ENCODE results near the gene NLRC5. TPM values are rescaled to one million over a fixed set of nuclear protein-coding genes. Genes with fewer than 3 reads are reported as not detected.
A peak's percentile ranks its signal among the peaks of the same experiment; 100 is the strongest.

NLRC5 gene
- total RNA-seq, 1 donor from 2014 or later, result 29.9 TPM

DNA sequence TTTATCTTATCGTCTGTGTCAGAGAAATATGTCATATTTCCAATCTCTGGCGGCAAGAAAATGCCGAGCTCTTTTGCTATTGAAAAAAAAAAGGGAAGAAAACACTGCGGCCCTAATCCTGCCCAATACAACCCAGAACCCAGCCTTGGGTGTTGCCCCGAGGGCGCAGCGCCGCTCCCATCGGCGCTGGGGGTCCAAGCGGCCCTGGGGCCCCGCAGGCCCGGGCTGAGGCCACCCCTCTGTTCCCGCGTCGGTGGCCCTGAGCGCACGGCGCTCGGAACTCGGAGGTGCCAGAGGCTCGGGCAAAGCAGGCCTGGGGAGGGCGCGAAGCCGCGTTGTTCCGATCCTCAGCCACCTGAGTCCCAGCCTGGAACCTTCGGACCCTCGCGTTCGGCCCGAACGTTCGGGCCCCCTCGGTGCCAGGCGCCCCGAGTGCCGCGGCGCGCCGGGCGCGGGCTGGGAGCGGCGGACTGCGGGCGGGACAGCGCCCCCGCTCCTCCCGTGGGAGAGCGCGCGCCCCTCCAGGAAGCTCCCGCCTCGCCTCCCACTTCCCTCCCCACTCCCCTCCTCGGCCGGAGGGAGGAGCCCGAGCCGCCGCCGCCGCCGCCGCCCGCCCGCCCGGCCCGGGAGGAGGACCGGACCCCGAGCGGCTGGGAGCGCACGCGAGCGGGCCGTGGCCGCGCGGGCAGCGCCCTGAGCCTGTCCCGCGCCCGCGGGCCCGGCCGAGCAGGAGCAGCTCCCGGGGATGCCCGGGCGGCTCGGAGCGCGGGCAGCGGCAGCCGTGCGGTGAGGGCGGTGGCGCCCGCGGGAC is 102.8 kb downstream of the NLRC5 start, which contains the start of gene CPNE2:
TSS of gene CPNE2 (plus strand) at position 609 of the 811 bp plus-strand sequence. CDS start 18,160 bp downstream, outside the sequence.
- Histone ChIP-seq H3K27ac (ENCODE audit: low read depth, low read length) (peak within 1 kb of the TSS; percentile 49), H3K4me3 (ENCODE audit: insufficient read depth, low read depth, low read length) (peak within 1 kb of the TSS; percentile 64), H3K4me2 (ENCODE audit: low read length) (peak within 1 kb of the TSS; percentile 86), H4K20me1 (ENCODE audit: insufficient read depth, low read length) (peaks cover 26% of the 10 kb centered on the region), H3K36me3 (ENCODE audit: insufficient read depth, low read length) (no peaks in the 10 kb centered on the region), H3K27me3 (ENCODE audit: insufficient read depth, low read length) (no peaks in the 10 kb centered on the region), H3K9me3 (ENCODE audit: insufficient read depth, low read depth, low read length) (no peaks in the 10 kb centered on the region), H3K79me2 (ENCODE audit: insufficient read depth, low read length) (peaks cover 12% of the 10 kb centered on the region), H3K9ac (ENCODE audit: low read length) (peak within 1 kb of the TSS; percentile 79), H3K4me1 (ENCODE audit: insufficient read depth, low read length) (peaks cover 17% of the 10 kb centered on the region), H2AFZ (ENCODE audit: low read depth, low read length) (peak within 1 kb of the TSS; percentile 96)
- TF ChIP-seq, protein P1, sequence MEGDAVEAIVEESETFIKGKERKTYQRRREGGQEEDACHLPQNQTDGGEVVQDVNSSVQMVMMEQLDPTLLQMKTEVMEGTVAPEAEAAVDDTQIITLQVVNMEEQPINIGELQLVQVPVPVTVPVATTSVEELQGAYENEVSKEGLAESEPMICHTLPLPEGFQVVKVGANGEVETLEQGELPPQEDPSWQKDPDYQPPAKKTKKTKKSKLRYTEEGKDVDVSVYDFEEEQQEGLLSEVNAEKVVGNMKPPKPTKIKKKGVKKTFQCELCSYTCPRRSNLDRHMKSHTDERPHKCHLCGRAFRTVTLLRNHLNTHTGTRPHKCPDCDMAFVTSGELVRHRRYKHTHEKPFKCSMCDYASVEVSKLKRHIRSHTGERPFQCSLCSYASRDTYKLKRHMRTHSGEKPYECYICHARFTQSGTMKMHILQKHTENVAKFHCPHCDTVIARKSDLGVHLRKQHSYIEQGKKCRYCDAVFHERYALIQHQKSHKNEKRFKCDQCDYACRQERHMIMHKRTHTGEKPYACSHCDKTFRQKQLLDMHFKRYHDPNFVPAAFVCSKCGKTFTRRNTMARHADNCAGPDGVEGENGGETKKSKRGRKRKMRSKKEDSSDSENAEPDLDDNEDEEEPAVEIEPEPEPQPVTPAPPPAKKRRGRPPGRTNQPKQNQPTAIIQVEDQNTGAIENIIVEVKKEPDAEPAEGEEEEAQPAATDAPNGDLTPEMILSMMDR (IDR thresholded peaks at IDR 0.05; ENCODE audit: insufficient read depth, low read depth, low read length), result no peak
- no peak for TF ChIP-seq EZH2 (IDR thresholded peaks at IDR 0.05; ENCODE audit: insufficient read depth, low read length)
- H3K27me3 Mint-ChIP-seq (ENCODE audit: low read depth, unreplicated experiment), result peaks cover 16% of the 10 kb centered on the region
- peak within 1 kb of the TSS; percentile 85 for H3K4me3 Mint-ChIP-seq (ENCODE audit: unreplicated experiment)
- peak within 1 kb of the TSS; percentile 72 for H3K27ac Mint-ChIP-seq (ENCODE audit: unreplicated experiment)
- H3K36me3 Mint-ChIP-seq (ENCODE audit: low read depth, unreplicated experiment), result peaks cover 2% of the 10 kb centered on the region
- peaks cover 4% of the 10 kb centered on the region for H3K4me1 Mint-ChIP-seq (ENCODE audit: low read depth, unreplicated experiment)
- FAIRE-seq (no peak), DNase-seq (ENCODE audit: low read depth) (peak; percentile 20)
- peaks cover under 1% of the 10 kb centered on the region for H3K9me3 Mint-ChIP-seq (ENCODE audit: unreplicated experiment)

DNA sequence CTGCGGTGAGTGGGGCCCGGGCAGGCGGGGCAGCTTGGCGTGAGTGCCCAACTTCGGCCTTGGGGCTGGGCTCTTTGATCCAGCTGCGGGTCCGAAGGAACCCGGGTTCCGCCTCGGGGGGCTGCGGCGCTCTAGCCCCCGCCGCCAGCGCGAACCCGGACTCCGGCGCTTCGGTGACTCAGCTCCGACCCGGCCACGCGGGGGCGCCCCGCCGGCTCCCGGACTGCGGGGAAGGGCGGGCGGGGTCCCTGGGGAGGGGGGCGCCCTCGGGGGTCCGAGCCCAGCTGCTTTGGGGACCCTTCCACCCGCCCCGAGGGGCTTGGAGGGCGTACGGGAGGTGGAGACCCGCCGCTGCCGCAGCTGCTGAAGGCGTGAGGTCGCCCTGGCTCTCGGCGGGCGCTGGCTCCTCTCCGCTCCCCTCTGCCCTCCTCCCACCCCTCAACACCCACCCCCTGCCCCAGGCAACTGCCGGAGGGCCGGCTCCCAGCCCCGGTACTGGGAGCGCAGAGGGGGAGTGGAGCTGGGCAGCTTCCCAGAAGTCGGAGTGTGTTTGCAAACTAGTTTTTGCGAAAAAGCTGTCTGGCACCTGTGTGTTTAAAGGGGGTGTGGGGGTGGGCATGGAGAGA is 103.5 kb downstream of the NLRC5 start:
- no peak for FAIRE-seq
- H3K4me1 Mint-ChIP-seq (ENCODE audit: low read depth, unreplicated experiment), result peaks cover 4% of the 10 kb centered on the region
- Histone ChIP-seq H3K4me2 (ENCODE audit: low read length) (peak overlapping the region; percentile 86), H3K27me3 (ENCODE audit: insufficient read depth, low read length) (no peaks in the 10 kb centered on the region), H3K4me1 (ENCODE audit: insufficient read depth, low read length) (peaks cover 17% of the 10 kb centered on the region), H3K36me3 (ENCODE audit: insufficient read depth, low read length) (no peaks in the 10 kb centered on the region), H4K20me1 (ENCODE audit: insufficient read depth, low read length) (peaks cover 26% of the 10 kb centered on the region), H3K9ac (ENCODE audit: low read length) (peak overlapping the region; percentile 79), H3K27ac (ENCODE audit: low read depth, low read length) (peak overlapping the region; percentile 49), H3K79me2 (ENCODE audit: insufficient read depth, low read length) (peaks cover 12% of the 10 kb centered on the region), H2AFZ (ENCODE audit: low read depth, low read length) (peak overlapping the region; percentile 53), H3K4me3 (ENCODE audit: insufficient read depth, low read depth, low read length) (peak overlapping the region; percentile 62), H3K9me3 (ENCODE audit: insufficient read depth, low read depth, low read length) (no peaks in the 10 kb centered on the region)
- no peaks in the 10 kb centered on the region for H3K9me3 Mint-ChIP-seq (ENCODE audit: unreplicated experiment)
- peaks cover 2% of the 10 kb centered on the region for H3K36me3 Mint-ChIP-seq (ENCODE audit: low read depth, unreplicated experiment)
- peak overlapping the region; percentile 85 for H3K4me3 Mint-ChIP-seq (ENCODE audit: unreplicated experiment)
- peak overlapping the region; percentile 72 for H3K27ac Mint-ChIP-seq (ENCODE audit: unreplicated experiment)
- TF ChIP-seq, protein P1 (IDR thresholded peaks at IDR 0.05; ENCODE audit: insufficient read depth, low read depth, low read length), result no peak
- no peak for TF ChIP-seq EZH2 (IDR thresholded peaks at IDR 0.05; ENCODE audit: insufficient read depth, low read length)
- DNase-seq (ENCODE audit: low read depth), result no peak
- H3K27me3 Mint-ChIP-seq (ENCODE audit: low read depth, unreplicated experiment), result peaks cover 14% of the 10 kb centered on the region
